Activated naive CD8-positive, alpha-beta T cell treated with anti-CD3 and anti-CD28 coated beads for 36 hours (primary cell): Measurements from ENCODE around the gene RRAS2. TPM values are rescaled to one million over a fixed set of nuclear protein-coding genes. Genes with fewer than 3 reads are reported as not detected.

ENCODE experiments used
- DNase-seq: peaks from one replicate; pipeline ENCODE4 v3.0.0; 2021
- H3K27ac Mint-ChIP-seq: one replicate; pipeline ENCODE4 v1.8.0; 2022; ENCODE audit warnings: mild to moderate bottlenecking, moderate library complexity, mixed read lengths
- H3K27me3 Mint-ChIP-seq: one replicate; pipeline ENCODE4 v1.8.0; 2022; ENCODE audit warnings: mild to moderate bottlenecking, mixed read lengths
- H3K36me3 Mint-ChIP-seq: one replicate; pipeline ENCODE4 v1.8.0; 2021; ENCODE audit warnings: mild to moderate bottlenecking, mixed read lengths
- H3K4me1 Mint-ChIP-seq: one replicate; pipeline ENCODE4 v1.8.0; 2021; ENCODE audit warnings: mixed read lengths
- H3K4me3 Mint-ChIP-seq: one replicate; pipeline ENCODE4 v1.8.0; 2022; ENCODE audit warnings: mild to moderate bottlenecking, moderate library complexity, mixed read lengths
- H3K9me3 Mint-ChIP-seq: one replicate; pipeline ENCODE4 v1.8.0; 2022; ENCODE audit warnings: mixed read lengths
- total RNA-seq, 2 experiments: library from RNA; stranded (reverse); gene quantifications; one replicate each; pipeline ENCODE4 v1.2.3, GENCODE V29; 2021

RRAS2 gene
- total RNA-seq, 2 experiments from 2014 or later, result 70.7 to 72.7 TPM

DNA sequence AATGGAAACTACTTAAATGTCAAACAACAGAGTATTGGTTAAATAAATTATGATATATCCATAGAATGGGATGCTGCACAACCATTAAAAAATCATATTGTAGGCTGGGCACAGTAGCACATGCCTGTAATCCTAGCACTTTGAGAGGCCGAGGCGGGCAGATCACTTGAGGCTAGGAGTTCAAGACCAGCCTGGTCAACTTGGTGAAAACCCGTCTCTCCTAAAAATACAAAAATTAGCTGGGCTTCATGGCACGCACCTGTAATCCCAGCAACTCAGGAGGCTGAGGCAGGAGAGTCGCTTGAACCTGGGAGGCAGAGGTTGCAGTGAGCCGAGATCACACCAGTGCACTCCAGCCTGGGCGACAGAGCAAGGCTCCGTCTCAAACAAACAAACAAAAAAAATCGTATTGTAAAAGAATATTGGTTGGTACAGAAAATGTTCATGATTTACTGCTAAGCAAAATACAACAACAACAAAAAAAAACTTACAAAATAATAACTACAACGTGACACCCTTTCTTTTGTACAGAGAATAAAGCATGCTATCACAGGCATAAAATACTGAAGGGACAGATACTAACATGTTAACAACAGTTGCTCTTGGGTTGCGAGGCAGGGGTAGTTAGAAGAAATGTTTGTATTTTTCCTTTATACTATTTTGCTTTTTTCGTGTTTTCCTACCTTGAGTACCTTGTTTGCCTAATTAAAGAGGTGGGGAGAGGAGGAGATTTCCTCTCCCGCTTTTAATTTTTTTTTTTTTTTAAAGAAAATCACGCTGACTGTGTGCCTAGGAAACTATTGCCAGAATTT, 21.3 kb upstream of the RRAS2 start:
- peaks cover 20% of the 10 kb centered on the region for H3K4me1 Mint-ChIP-seq
- H3K9me3 Mint-ChIP-seq, result no peaks in the 10 kb centered on the region
- peaks cover 28% of the 10 kb centered on the region for H3K27me3 Mint-ChIP-seq
- no peak overlapping the region for H3K27ac Mint-ChIP-seq
- H3K4me3 Mint-ChIP-seq, result peak overlapping the region; percentile 70
- no peak for DNase-seq
- H3K36me3 Mint-ChIP-seq, result no peaks in the 10 kb centered on the region

- Mint-ChIP-seq H3K36me3 (no peaks in the 10 kb centered on the region), H3K4me1 (peaks cover 30% of the 10 kb centered on the region), H3K4me3 (no peak overlapping the region), H3K27ac (no peak overlapping the region), H3K27me3 (peaks cover 28% of the 10 kb centered on the region), H3K9me3 (no peaks in the 10 kb centered on the region)
- DNase-seq, result no peak
Measured at GRCh38 chr11:14378171-14378570, 19.2 kb upstream of the RRAS2 start.

DNA sequence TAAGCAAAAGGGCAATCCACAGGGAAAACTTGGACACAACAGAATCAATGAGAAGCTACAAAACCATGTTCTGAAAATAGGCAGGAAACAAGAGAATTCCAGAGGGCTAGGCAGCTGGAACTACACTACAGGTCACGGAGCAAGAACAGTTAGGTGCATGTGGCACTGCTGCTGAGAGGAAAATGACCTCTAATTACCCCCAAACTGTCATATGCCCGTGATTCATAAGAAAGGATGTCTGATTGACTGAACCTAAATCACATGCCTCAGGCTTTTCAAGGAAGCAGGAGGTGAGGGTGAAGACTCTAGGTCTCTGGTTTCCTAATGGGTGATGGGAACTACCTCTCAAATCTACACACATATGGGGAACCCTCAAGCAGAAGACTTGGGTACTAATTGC, 17.9 kb upstream of the RRAS2 start:
- Mint-ChIP-seq H3K4me1 (peaks cover 33% of the 10 kb centered on the region), H3K4me3 (no peak overlapping the region), H3K36me3 (no peaks in the 10 kb centered on the region), H3K9me3 (no peaks in the 10 kb centered on the region), H3K27ac (no peak overlapping the region), H3K27me3 (peaks cover 27% of the 10 kb centered on the region)
- DNase-seq, result no peak

DNA sequence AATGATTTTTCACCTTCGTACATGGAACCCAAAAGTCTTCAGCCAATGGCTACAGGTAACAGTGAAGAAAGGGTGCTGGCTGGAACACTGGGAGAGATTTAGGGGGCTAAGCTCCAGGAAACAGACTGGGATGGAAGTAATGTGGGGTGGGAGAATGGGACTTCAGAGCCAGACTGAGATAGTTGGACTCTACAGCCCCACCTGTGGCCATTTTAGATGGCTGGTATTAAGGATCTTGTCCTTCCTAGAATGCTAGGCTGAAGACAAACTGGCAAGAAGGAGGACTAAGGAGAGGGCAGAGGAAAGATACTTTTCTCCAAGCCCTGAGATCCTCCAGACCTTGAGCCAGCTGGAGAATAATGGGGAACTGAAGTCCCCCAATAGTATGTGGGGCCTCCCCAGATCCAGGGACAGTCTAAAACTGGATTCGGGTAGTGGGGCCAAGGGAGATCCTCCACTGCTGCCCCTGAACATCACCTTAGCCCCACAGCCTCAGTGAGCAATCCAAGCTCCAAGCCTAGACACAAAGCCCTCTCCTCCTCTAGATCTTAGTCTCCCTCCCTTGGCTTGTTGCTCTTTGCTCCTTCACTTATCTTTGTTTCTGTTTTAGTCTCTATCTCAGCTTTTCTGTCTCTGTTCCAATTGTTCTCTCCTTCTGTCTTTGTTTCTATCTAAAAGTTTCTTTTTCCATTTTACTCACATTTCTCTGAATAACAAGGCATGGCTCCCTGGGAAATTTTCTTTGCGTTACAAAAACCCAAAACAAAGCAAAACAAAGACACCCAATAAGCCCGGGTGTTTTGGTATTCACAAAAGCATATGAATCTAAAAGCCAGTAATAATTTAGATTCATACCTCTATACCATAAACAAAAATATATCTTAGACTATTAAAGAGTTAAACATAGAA, 16.2 kb upstream of the RRAS2 start:
- H3K4me3 Mint-ChIP-seq, result no peak overlapping the region
- H3K27me3 Mint-ChIP-seq, result peaks cover 18% of the 10 kb centered on the region
- DNase-seq, result no peak
- H3K9me3 Mint-ChIP-seq, result no peaks in the 10 kb centered on the region
- H3K36me3 Mint-ChIP-seq, result no peaks in the 10 kb centered on the region
- H3K27ac Mint-ChIP-seq, result peak overlapping the region; percentile 54
- H3K4me1 Mint-ChIP-seq, result peaks cover 42% of the 10 kb centered on the region

- Mint-ChIP-seq H3K4me3 (no peak overlapping the region), H3K4me1 (peaks cover 49% of the 10 kb centered on the region), H3K27ac (no peak overlapping the region), H3K9me3 (no peaks in the 10 kb centered on the region), H3K27me3 (peaks cover 9% of the 10 kb centered on the region), H3K36me3 (no peaks in the 10 kb centered on the region)
- no peak for DNase-seq
Measured at GRCh38 chr11:14373941-14374646, 15.1 kb upstream of the RRAS2 start.

GRCh38 chr11:14372011-14372410, 13.0 kb upstream of the RRAS2 start:
- H3K4me3 Mint-ChIP-seq, result no peak overlapping the region
- H3K27me3 Mint-ChIP-seq, result no peaks in the 10 kb centered on the region
- no peak for DNase-seq
- H3K4me1 Mint-ChIP-seq, result peaks cover 48% of the 10 kb centered on the region
- no peaks in the 10 kb centered on the region for H3K9me3 Mint-ChIP-seq
- no peaks in the 10 kb centered on the region for H3K36me3 Mint-ChIP-seq
- no peak overlapping the region for H3K27ac Mint-ChIP-seq

DNA sequence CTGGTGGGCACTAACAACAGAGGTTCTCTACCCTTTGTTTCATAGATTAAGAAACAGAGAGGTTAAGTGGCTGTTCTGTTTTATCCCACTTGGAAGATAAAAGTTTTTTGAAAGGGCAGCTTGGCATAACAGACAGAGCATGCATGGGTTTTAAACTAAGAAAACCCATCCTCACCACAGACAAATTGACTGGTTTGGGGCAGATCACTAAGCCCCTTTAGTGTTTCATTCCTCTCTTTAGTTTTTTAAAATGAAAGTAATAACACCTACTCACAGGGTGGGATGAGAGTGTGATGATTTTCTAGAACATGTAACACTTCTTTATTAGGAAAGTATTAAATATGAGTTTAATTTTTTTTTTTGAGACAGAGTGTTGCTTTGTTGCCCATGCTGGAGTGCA, 12.3 kb upstream of the RRAS2 start:
- H3K27me3 Mint-ChIP-seq, result no peaks in the 10 kb centered on the region
- DNase-seq, result no peak
- H3K9me3 Mint-ChIP-seq, result no peaks in the 10 kb centered on the region
- H3K36me3 Mint-ChIP-seq, result no peaks in the 10 kb centered on the region
- H3K4me3 Mint-ChIP-seq, result no peak overlapping the region
- H3K4me1 Mint-ChIP-seq, result peaks cover 42% of the 10 kb centered on the region
- H3K27ac Mint-ChIP-seq, result peak overlapping the region; percentile 3

- no peaks in the 10 kb centered on the region for H3K36me3 Mint-ChIP-seq
- no peaks in the 10 kb centered on the region for H3K27me3 Mint-ChIP-seq
- no peak overlapping the region for H3K4me3 Mint-ChIP-seq
- no peak for DNase-seq
- peaks cover 39% of the 10 kb centered on the region for H3K4me1 Mint-ChIP-seq
- no peaks in the 10 kb centered on the region for H3K9me3 Mint-ChIP-seq
- no peak overlapping the region for H3K27ac Mint-ChIP-seq
Measured at GRCh38 chr11:14370496-14370895, 11.5 kb upstream of the RRAS2 start.

DNA sequence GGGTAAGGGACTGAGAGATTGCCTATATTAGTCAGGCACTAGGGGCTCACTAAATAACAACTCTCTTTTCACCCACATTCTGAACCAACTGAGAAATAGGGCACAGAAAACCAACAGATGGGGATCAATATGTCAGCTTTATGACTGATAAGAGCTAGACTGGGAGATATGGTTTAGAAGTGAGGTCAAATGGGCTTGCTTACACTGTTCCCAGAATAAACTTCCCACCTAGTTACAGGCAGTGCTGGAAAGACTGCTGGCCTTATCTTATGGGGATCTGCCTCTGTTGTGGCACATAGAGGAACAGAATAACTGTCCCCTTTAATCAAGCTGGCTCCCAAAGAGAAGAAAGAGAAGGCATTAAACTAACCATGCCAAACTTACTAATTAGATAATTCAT, 10.6 kb upstream of the RRAS2 start:
- Mint-ChIP-seq H3K9me3 (no peaks in the 10 kb centered on the region), H3K4me1 (peaks cover 31% of the 10 kb centered on the region), H3K27ac (no peak overlapping the region)

DNA sequence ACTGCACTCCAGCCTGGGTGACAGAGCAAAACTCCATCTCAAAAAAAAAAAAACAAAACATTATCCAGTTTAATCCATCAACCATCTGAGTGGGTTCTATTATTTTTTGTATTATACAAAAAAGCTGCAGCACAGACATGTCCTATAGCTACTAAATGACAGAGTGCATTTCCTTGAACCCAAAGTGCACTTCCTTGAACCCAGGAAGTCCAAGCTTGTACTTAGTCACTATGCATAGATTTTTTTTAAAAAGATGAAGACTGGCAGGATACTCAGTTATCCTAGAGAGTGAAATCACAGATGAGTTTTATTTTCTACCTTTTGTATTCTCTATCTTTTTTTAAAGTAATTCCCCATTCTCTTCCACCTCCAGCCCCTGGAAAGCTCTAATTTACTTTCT, 8.0 kb upstream of the RRAS2 start:
- no peak for DNase-seq
- Mint-ChIP-seq H3K36me3 (no peaks in the 10 kb centered on the region), H3K4me1 (peaks cover 24% of the 10 kb centered on the region), H3K27me3 (no peaks in the 10 kb centered on the region), H3K9me3 (no peaks in the 10 kb centered on the region), H3K27ac (no peak overlapping the region), H3K4me3 (no peak overlapping the region)

More for the DNA sequence above, 10.6 kb upstream of the RRAS2 start:
- no peak for DNase-seq
- no peak overlapping the region for H3K4me3 Mint-ChIP-seq
- H3K27me3 Mint-ChIP-seq, result no peaks in the 10 kb centered on the region
- H3K36me3 Mint-ChIP-seq, result no peaks in the 10 kb centered on the region

GRCh38 chr11:14364322-14364721, 5.3 kb upstream of the RRAS2 start:
- no peak for DNase-seq
- H3K27me3 Mint-ChIP-seq, result peaks cover 1% of the 10 kb centered on the region
- no peaks in the 10 kb centered on the region for H3K9me3 Mint-ChIP-seq
- H3K4me3 Mint-ChIP-seq, result no peak overlapping the region
- peaks cover 11% of the 10 kb centered on the region for H3K4me1 Mint-ChIP-seq
- H3K27ac Mint-ChIP-seq, result no peak overlapping the region
- H3K36me3 Mint-ChIP-seq, result no peaks in the 10 kb centered on the region

- no peaks in the 10 kb centered on the region for H3K36me3 Mint-ChIP-seq
- H3K27ac Mint-ChIP-seq, result no peak overlapping the region
- no peaks in the 10 kb centered on the region for H3K9me3 Mint-ChIP-seq
- no peak for DNase-seq
- no peak overlapping the region for H3K4me3 Mint-ChIP-seq
- peaks cover 9% of the 10 kb centered on the region for H3K4me1 Mint-ChIP-seq
- H3K27me3 Mint-ChIP-seq, result peaks cover 3% of the 10 kb centered on the region
Measured at GRCh38 chr11:14362611-14363010, 3.6 kb upstream of the RRAS2 start.

- Mint-ChIP-seq H3K27me3 (peaks cover 3% of the 10 kb centered on the region), H3K27ac (no peak overlapping the region), H3K9me3 (no peaks in the 10 kb centered on the region), H3K36me3 (peaks cover 2% of the 10 kb centered on the region), H3K4me1 (peaks cover 14% of the 10 kb centered on the region), H3K4me3 (no peak overlapping the region)
- DNase-seq, result no peak
Measured at GRCh38 chr11:14361951-14362350, 3.0 kb upstream of the RRAS2 start.

DNA sequence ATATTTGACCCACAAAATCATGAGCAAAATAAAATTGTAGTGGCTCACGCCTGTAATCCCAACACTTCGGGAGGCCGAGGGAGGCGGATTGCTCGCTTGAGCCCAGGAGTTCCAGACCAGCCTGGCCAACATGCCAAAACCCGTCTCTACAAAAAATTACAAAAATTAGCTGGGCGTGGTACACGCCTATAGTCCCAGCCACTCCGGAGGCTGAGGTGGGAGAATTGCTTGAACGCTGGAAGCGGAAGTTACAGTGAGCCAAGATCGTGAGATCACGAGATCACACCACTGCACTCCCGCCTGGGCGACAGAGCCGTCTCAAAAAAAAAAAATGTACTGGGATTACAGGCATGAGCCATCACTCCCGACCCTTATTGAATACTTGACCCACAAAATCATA, 2.0 kb upstream of the RRAS2 start:
- Mint-ChIP-seq H3K9me3 (no peaks in the 10 kb centered on the region), H3K4me1 (peaks cover 22% of the 10 kb centered on the region), H3K36me3 (peaks cover 7% of the 10 kb centered on the region), H3K27ac (no peak overlapping the region), H3K4me3 (no peak overlapping the region), H3K27me3 (peaks cover 3% of the 10 kb centered on the region)
- DNase-seq, result no peak

GRCh38 chr11:14359501-14360031, 583 bp upstream of the RRAS2 start:
- Mint-ChIP-seq H3K36me3 (peaks cover 13% of the 10 kb centered on the region), H3K27ac (no peak overlapping the region), H3K27me3 (peaks cover 3% of the 10 kb centered on the region), H3K4me1 (peaks cover 31% of the 10 kb centered on the region), H3K4me3 (peak overlapping the region; percentile 70), H3K9me3 (no peaks in the 10 kb centered on the region)
- no peak for DNase-seq
